ENCODE results near the gene PPP1R15B.

DNA sequence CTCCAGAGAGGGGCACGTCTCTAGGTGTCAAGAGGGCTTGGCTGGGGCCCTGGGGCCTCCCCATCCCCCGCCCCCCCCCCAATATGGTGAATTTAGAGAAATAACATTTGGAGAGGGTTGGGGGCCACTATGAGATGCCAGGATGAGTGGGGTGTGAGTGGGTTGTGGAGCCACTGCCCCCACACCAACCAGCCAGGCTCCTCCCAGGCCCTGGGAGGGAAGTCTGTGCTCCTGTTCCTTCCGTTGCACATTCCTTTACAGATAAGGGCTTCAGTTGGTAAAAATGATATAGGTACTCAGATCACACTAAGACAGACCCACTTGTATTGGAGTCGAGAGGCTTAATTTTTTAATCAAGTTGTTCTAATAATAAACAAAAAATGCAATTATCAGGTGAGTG is 51.3 kb downstream of the PPP1R15B start:
- TF ChIP-seq, protein P1, sequence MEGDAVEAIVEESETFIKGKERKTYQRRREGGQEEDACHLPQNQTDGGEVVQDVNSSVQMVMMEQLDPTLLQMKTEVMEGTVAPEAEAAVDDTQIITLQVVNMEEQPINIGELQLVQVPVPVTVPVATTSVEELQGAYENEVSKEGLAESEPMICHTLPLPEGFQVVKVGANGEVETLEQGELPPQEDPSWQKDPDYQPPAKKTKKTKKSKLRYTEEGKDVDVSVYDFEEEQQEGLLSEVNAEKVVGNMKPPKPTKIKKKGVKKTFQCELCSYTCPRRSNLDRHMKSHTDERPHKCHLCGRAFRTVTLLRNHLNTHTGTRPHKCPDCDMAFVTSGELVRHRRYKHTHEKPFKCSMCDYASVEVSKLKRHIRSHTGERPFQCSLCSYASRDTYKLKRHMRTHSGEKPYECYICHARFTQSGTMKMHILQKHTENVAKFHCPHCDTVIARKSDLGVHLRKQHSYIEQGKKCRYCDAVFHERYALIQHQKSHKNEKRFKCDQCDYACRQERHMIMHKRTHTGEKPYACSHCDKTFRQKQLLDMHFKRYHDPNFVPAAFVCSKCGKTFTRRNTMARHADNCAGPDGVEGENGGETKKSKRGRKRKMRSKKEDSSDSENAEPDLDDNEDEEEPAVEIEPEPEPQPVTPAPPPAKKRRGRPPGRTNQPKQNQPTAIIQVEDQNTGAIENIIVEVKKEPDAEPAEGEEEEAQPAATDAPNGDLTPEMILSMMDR (IDR thresholded peaks at IDR 0.05) = no peak
- TF ChIP-seq POLR2A (IDR thresholded peaks at IDR 0.05) = no peak

Measured in testis (tissue), 2 donors.